BLaER1 treated with 17β-estradiol and CSF1 and Interleukin-3, amounts not matched to agents 10 nM and 100 nM (cell line): ENCODE results near the gene MAB21L4.

Source experiments
- H3K27ac ChIP-seq, 11 experiments: shearing (Covaris generic); formaldehyde crosslinking; 2 replicates each; pipeline ENCODE4 v1.8.1; 2022
- H3K27me3 ChIP-seq, 11 experiments: shearing (Covaris generic); formaldehyde crosslinking; 2 replicates each; pipeline ENCODE4 v1.8.1; 2022
- H3K36me3 ChIP-seq, 11 experiments: shearing (Covaris generic); formaldehyde crosslinking; 2 replicates each; pipeline ENCODE4 v1.8.1; 2022
- H3K4me1 ChIP-seq, 10 experiments: shearing (Covaris generic); formaldehyde crosslinking; 2 replicates each; pipeline ENCODE4 v1.8.1; 2022
- H3K4me2 ChIP-seq, 11 experiments: shearing (Covaris generic); formaldehyde crosslinking; 2 replicates each; pipeline ENCODE4 v1.8.1; 2022
- H3K4me3 ChIP-seq, 10 experiments: shearing (Covaris generic); formaldehyde crosslinking; 2 replicates each; pipeline ENCODE4 v1.8.1; 2022
- H3K9ac ChIP-seq, 11 experiments: shearing (Covaris generic); formaldehyde crosslinking; 2 replicates each; pipeline ENCODE4 v1.8.1; 2022
- H3K9me3 ChIP-seq, 11 experiments: shearing (Covaris generic); formaldehyde crosslinking; replicated peaks in 1 of 11; 2 replicates each; pipeline ENCODE4 v1.8.1; 2022
- H4K20me1 ChIP-seq, 11 experiments: shearing (Covaris generic); formaldehyde crosslinking; 2 replicates each; pipeline ENCODE4 v1.8.1; 2022
- Cebpa-rat ChIP-seq, 11 experiments: shearing (Covaris generic); IDR thresholded peaks; 2 replicates each; pipeline ENCODE4 v1.8.1; 2022

The MAB21L4 gene

GRCh38 chr2:240901986-240902614 is 6.1 kb upstream of the MAB21L4 start:
- H4K20me1 ChIP-seq = peaks cover 0 to 26% (median 13%) of the 10 kb centered on the region in 11 experiments; a peak in 12 of 22 replicates
- H3K36me3 ChIP-seq = no peaks in the 10 kb centered on the region
- no peak overlapping the region for H3K9ac ChIP-seq
- no peak for TF ChIP-seq Cebpa-rat (IDR thresholded peaks at IDR 0.05)
- peaks cover 0 to 5% (median 0%) of the 10 kb centered on the region in 11 experiments; a peak in 1 of 22 replicates for H3K27me3 ChIP-seq
- H3K4me3 ChIP-seq = no peak overlapping the region
- H3K4me1 ChIP-seq = peaks cover 14 to 77% (median 61%) of the 10 kb centered on the region in 10 experiments
- 0 out of 22 replicates have a peak, but pooled peaks cover 0 to 7% (median 0%) of the 10 kb centered on the region in 11 experiments for H3K9me3 ChIP-seq
- H3K4me2 ChIP-seq = peak overlapping the region in 5 of 11 experiments; percentile 5 to 30 (median 19); a peak in 5 of 22 replicates
- no peak overlapping the region for H3K27ac ChIP-seq

DNA sequence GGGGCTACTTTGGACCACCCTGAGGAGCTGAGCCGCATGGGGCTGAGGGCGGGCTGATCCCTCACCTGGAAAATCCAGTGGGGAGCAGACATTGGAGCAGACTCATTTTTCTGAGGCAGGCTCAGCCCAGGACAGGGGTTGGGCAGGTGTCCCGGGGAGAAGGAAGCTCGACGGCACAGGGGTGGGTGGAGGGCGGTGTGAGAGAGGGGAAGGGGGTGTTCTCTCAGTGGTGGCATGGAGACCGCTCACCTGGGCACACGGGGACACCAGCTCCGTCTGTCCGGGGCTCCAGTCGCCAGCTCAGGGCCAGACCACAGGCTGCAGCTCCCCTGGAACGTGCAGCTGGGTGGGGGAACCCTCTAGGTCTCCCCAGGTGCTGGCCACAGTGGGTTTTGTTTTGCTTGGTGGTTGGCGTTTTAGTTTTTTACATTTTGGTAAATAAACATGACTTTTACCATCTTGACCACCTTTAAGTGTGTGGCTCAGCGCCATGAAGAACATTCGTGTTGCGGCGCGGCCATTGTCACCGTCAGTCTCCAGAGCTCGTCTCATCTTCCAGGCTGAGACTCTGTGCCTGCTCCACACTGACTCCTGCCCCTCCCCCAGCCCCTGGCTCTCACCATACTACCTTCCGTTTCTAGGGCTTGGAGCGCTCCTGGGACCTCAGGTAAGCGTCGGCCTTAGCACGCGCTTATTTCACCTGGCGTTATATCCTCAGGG is 4.3 kb upstream of the MAB21L4 start:
- Histone ChIP-seq H3K27me3 (no peaks in the 10 kb centered on the region), H3K4me1 (peaks cover 8 to 72% (median 49%) of the 10 kb centered on the region in 10 experiments), H3K4me2 (no peak overlapping the region), H4K20me1 (peaks cover 0 to 13% (median 6%) of the 10 kb centered on the region in 11 experiments; a peak in 11 of 22 replicates), H3K4me3 (no peak overlapping the region), H3K9me3 (0 out of 22 replicates have a peak, but pooled peaks cover 0 to 7% (median 0%) of the 10 kb centered on the region in 11 experiments), H3K36me3 (no peaks in the 10 kb centered on the region), H3K27ac (no peak overlapping the region), H3K9ac (no peak overlapping the region)
- TF ChIP-seq Cebpa-rat (IDR thresholded peaks at IDR 0.05) = no peak

- Histone ChIP-seq H3K4me3 (no peak overlapping the region), H3K9ac (no peak overlapping the region), H3K36me3 (no peaks in the 10 kb centered on the region), H3K27me3 (no peaks in the 10 kb centered on the region), H3K4me2 (peak overlapping the region in 6 of 11 experiments; percentile 20 to 73 (median 64); a peak in 7 of 22 replicates), H3K4me1 (peaks cover under 1 to 64% (median 41%) of the 10 kb centered on the region in 10 experiments; a peak in 18 of 20 replicates), H3K27ac (no peak overlapping the region), H3K9me3 (0 out of 22 replicates have a peak, but pooled peaks cover 0 to 7% (median 0%) of the 10 kb centered on the region in 11 experiments), H4K20me1 (peaks cover 0 to 6% (median 0%) of the 10 kb centered on the region in 11 experiments; a peak in 4 of 22 replicates)
- TF ChIP-seq Cebpa-rat (IDR thresholded peaks at IDR 0.05) = no peak
Observed at GRCh38 chr2:240899468-240899865, 3.5 kb upstream of the MAB21L4 start.

- H3K4me2 ChIP-seq = peak overlapping the region in 8 of 11 experiments; percentile 48 to 73 (median 64); a peak in 13 of 22 replicates
- no peak for TF ChIP-seq Cebpa-rat (IDR thresholded peaks at IDR 0.05)
- H3K36me3 ChIP-seq = no peaks in the 10 kb centered on the region
- no peaks in the 10 kb centered on the region for H3K27me3 ChIP-seq
- H3K9ac ChIP-seq = no peak overlapping the region
- peaks cover 0 to 6% (median 0%) of the 10 kb centered on the region in 11 experiments; a peak in 4 of 22 replicates for H4K20me1 ChIP-seq
- H3K9me3 ChIP-seq = 0 out of 22 replicates have a peak, but pooled peaks cover 0 to 7% (median 0%) of the 10 kb centered on the region in 11 experiments
- no peak overlapping the region for H3K4me3 ChIP-seq
- H3K4me1 ChIP-seq = peaks cover 2 to 58% (median 37%) of the 10 kb centered on the region in 10 experiments; a peak in 18 of 20 replicates
- no peak overlapping the region for H3K27ac ChIP-seq
Observed at GRCh38 chr2:240898731-240899467, 2.9 kb upstream of the MAB21L4 start.

DNA sequence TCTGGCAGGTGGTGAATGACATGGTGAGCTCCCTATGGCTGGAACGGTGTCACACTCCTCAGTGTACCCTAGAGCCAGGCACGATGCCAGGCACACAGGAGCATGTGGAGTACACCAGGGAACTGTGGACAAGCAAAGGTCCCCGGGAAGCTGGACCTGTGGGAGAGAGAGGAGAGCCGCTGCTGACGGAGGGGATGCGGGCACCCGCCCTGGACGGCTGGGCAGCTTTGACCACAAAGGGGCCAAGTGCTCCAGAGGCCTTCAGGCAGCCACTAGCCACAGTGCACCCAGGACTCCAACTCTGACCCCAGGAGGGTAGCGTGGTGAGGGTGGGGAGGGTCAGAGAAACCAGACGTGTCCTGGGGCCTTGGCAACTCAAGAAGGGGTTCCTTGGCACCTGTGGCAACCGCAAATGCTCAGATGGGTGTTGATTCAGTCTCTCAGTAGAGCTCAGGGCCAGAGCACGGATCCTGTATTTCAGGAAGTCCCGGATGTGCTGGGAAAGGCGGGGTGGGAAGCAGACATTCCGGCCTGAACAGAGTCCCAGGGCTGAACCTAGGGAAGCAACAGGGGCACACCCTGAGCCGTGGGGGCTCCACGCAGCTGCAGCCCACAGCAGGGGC is 2.3 kb upstream of the MAB21L4 start:
- Histone ChIP-seq H3K4me2 (peak overlapping the region in 9 of 11 experiments; percentile 2 to 73 (median 61); a peak in 14 of 22 replicates), H4K20me1 (peaks cover 0 to 6% (median 0%) of the 10 kb centered on the region in 11 experiments; a peak in 4 of 22 replicates), H3K27me3 (no peaks in the 10 kb centered on the region), H3K9ac (peak overlapping the region in 1 of 11 experiments; percentile 31; a peak in 2 of 22 replicates), H3K27ac (no peak overlapping the region), H3K4me3 (no peak overlapping the region), H3K9me3 (0 out of 22 replicates have a peak, but pooled peaks cover 0 to 7% (median 0%) of the 10 kb centered on the region in 11 experiments), H3K4me1 (peaks cover 7 to 57% (median 41%) of the 10 kb centered on the region in 10 experiments; a peak in 18 of 20 replicates), H3K36me3 (no peaks in the 10 kb centered on the region)
- no peak for TF ChIP-seq Cebpa-rat (IDR thresholded peaks at IDR 0.05)

- Histone ChIP-seq H3K27ac (no peak overlapping the region), H3K9ac (no peak overlapping the region), H3K4me3 (no peak overlapping the region), H3K4me2 (peak overlapping the region in 9 of 11 experiments; percentile 5 to 73 (median 61); a peak in 16 of 22 replicates), H3K27me3 (no peaks in the 10 kb centered on the region), H4K20me1 (peaks cover 0 to 6% (median 0%) of the 10 kb centered on the region in 11 experiments; a peak in 4 of 22 replicates), H3K36me3 (no peaks in the 10 kb centered on the region), H3K9me3 (0 out of 22 replicates have a peak, but pooled peaks cover 0 to 7% (median 0%) of the 10 kb centered on the region in 11 experiments), H3K4me1 (peaks cover 7 to 47% (median 36%) of the 10 kb centered on the region in 10 experiments; a peak in 18 of 20 replicates)
- TF ChIP-seq Cebpa-rat (IDR thresholded peaks at IDR 0.05) = no peak
Observed at GRCh38 chr2:240896871-240897692, 1.1 kb upstream of the MAB21L4 start.

- no peaks in the 10 kb centered on the region for H3K36me3 ChIP-seq
- H3K4me2 ChIP-seq = peak overlapping the region in 1 of 11 experiments; percentile 10; a peak in 2 of 22 replicates
- H3K9me3 ChIP-seq = 0 out of 22 replicates have a peak, but pooled peaks cover 0 to 7% (median 0%) of the 10 kb centered on the region in 11 experiments
- no peak overlapping the region for H3K4me3 ChIP-seq
- H3K4me1 ChIP-seq = peaks cover 7 to 45% (median 36%) of the 10 kb centered on the region in 10 experiments; a peak in 18 of 20 replicates
- H3K27me3 ChIP-seq = no peaks in the 10 kb centered on the region
- no peak for TF ChIP-seq Cebpa-rat (IDR thresholded peaks at IDR 0.05)
- H3K9ac ChIP-seq = no peak overlapping the region
- H3K27ac ChIP-seq = no peak overlapping the region
- peaks cover 0 to 6% (median 0%) of the 10 kb centered on the region in 11 experiments; a peak in 4 of 22 replicates for H4K20me1 ChIP-seq
Observed at GRCh38 chr2:240896394-240896793, 438 bp upstream of the MAB21L4 start.
